K562 (cell line): ENCODE measurements around the gene LPCAT2. TPM values are rescaled to one million over a fixed set of nuclear protein-coding genes. Genes with fewer than 3 reads are reported as not detected.

Experiments
- ATAC-seq: fragments of 200-7000 bp; cut with Tn5 transposase; 3 replicates; pipeline ENCODE4 v1.9.1; 2020; ENCODE audit warnings: moderate library complexity
- BruUV-seq: library from RNA; stranded (reverse); fragments of 400-500 nt; replicated peaks from 2 replicates; lab custom pipeline; 2021; lab: Mats Ljungman, UMichigan
- CTCF ChIA-PET: fragments of 300-600 bp; formaldehyde crosslinking; extraction: SDS; loops from one replicate; lab custom pipeline; 2021; ENCODE audit warnings: low intra/inter-chr PET ratio; lab: Yijun Ruan, JAX
- POLR2A ChIA-PET: fragments of 300-600, 350-650 bp; sonication (Branson Sonifier 250); formaldehyde crosslinking; extraction: SDS; loops from one replicate; lab custom pipeline; 2021; ENCODE audit warnings: antibody characterized with exemption, inconsistent platforms; lab: Yijun Ruan, JAX
- DNase-seq, 4 experiments: peaks; one replicate each; pipeline versions ENCODE4 v3.0.0 to v3.0.0-alpha.2; 2011 to 2018; ENCODE audit warnings: low spot score in 3 of 4, mixed read lengths in 3 of 4; ENCODE audit errors: extremely low read depth in 1 of 4
- FAIRE-seq: peaks from 2 replicates; lab custom pipeline; 2011; peaks lifted over from hg19 to GRCh38; lab: Jason Lieb, UNC
- H2AFZ ChIP-seq: 2 replicates; pipeline ENCODE4 v1.6.0; 2011; ENCODE audit warnings: low read depth, low read length, control low read depth, inconsistent platforms
- H3K27ac ChIP-seq: fragments of 200-600 bp; 3 replicates; pipeline ENCODE4 v1.8.0; 2011; ENCODE audit warnings: low read depth, mild to moderate bottlenecking, control low read depth, inconsistent platforms, low read length, moderate library complexity, mixed read lengths; ENCODE audit errors: extremely low read depth
- H3K27me3 ChIP-seq, 2 experiments: fragments of 300-600 bp in 1 of 2; 2 replicates in 1 of 2; 3 replicates in 1 of 2; pipeline versions ENCODE4 v1.6.0 to v1.8.0; 2011; ENCODE audit warnings: inconsistent platforms in 2 of 2, low read length in 2 of 2, mild to moderate bottlenecking in 1 of 2, mixed read lengths in 1 of 2, moderate library complexity in 1 of 2; ENCODE audit not compliant: control insufficient read depth in 2 of 2, insufficient read depth in 2 of 2
- H3K36me3 ChIP-seq: fragments of 300-600 bp; 3 replicates; pipeline ENCODE4 v1.8.0; 2011; ENCODE audit warnings: mild to moderate bottlenecking, low read length, inconsistent platforms; ENCODE audit not compliant: control insufficient read depth, insufficient read depth
- H3K4me1 ChIP-seq, 2 experiments: fragments of 200-600 bp in 1 of 2; replicated peaks in 1 of 2; 2 replicates in 1 of 2; 3 replicates in 1 of 2; pipeline versions ENCODE4 v1.5.1 to v1.8.0; 2011; ENCODE audit warnings: inconsistent platforms in 2 of 2, low read length in 2 of 2, mild to moderate bottlenecking in 1 of 2, mixed read lengths in 1 of 2, moderate library complexity in 1 of 2; ENCODE audit not compliant: control insufficient read depth in 2 of 2, insufficient read depth in 2 of 2
- H3K4me2 ChIP-seq: 2 replicates; pipeline ENCODE4 v1.6.1; 2011; ENCODE audit warnings: low read length, control low read depth, inconsistent platforms, mixed read lengths; ENCODE audit not compliant: insufficient read depth
- H3K4me3 ChIP-seq: fragments of 200-600 bp; sonication (generic), shearing (Covaris generic); 2 replicates; pipeline ENCODE4 v1.5.1; 2016; ENCODE audit warnings: control low read depth, inconsistent platforms
- H3K79me2 ChIP-seq: fragments of 200-600 bp; 3 replicates; pipeline ENCODE4 v1.8.0; 2011; ENCODE audit warnings: low read length, inconsistent platforms; ENCODE audit not compliant: control insufficient read depth, insufficient read depth
- H3K9ac ChIP-seq, 2 experiments: 2 replicates each; pipeline versions ENCODE4 v1.6.0 to v1.6.1; 2011; ENCODE audit warnings: low read depth in 2 of 2, low read length in 2 of 2, control low read depth in 1 of 2, inconsistent platforms in 1 of 2, mild to moderate bottlenecking in 1 of 2, mixed read lengths in 1 of 2; ENCODE audit not compliant: insufficient read depth in 1 of 2
- H3K9me1 ChIP-seq: one replicate; pipeline ENCODE4 v1.6.0; 2011; ENCODE audit warnings: inconsistent platforms, mild to moderate bottlenecking, low read length, moderate library complexity; ENCODE audit not compliant: control insufficient read depth, insufficient read depth
- H3K9me3 ChIP-seq: replicated peaks from 2 replicates; pipeline ENCODE4 v1.5.1; 2011; ENCODE audit warnings: low read depth, low read length, inconsistent platforms; ENCODE audit not compliant: control insufficient read depth, insufficient read depth
- H4K20me1 ChIP-seq: replicated peaks from 2 replicates; pipeline ENCODE4 v1.6.1; 2011; ENCODE audit warnings: low read length, inconsistent platforms, mixed read lengths; ENCODE audit not compliant: control insufficient read depth, insufficient read depth
- CREM ChIP-seq: IDR thresholded peaks from 2 replicates; pipeline ENCODE4 v1.6.1; 2014; ENCODE audit warnings: antibody characterized with exemption, low read depth
- FOXP1 ChIP-seq: sonication (generic); formaldehyde crosslinking; IDR thresholded peaks from 2 replicates; pipeline ENCODE4 v1.8.0; 2022; ENCODE audit warnings: mild to moderate bottlenecking, missing genetic modification reagents
- HOXB6 ChIP-seq: fragments of 250-450 bp; sonication (Bioruptor Pico); IDR thresholded peaks from 2 replicates; pipeline ENCODE4 v1.5.1; 2022; ENCODE audit warnings: mild to moderate bottlenecking, borderline replicate concordance
- IFI16 ChIP-seq: fragments of 250-450 bp; sonication (Bioruptor Pico); IDR thresholded peaks from 2 replicates; pipeline ENCODE4 v2.1.2; 2022; ENCODE audit warnings: mild to moderate bottlenecking, inconsistent platforms
- MYBL2 ChIP-seq, 2 experiments: fragments of 450-650 bp in 1 of 2; sonication (generic) in 1 of 2; formaldehyde crosslinking in 1 of 2; IDR thresholded peaks; 2 replicates each; pipeline versions ENCODE4 v1.6.1 to v1.8.1; 2017 to 2022; ENCODE audit warnings: borderline replicate concordance in 1 of 2, inconsistent platforms in 1 of 2, low read depth in 1 of 2, mild to moderate bottlenecking in 1 of 2, missing genetic modification reagents in 1 of 2, moderate library complexity in 1 of 2
- NFRKB ChIP-seq: fragments of 450-650 bp; IDR thresholded peaks from 2 replicates; pipeline ENCODE4 v1.6.1; 2016; ENCODE audit warnings: low read depth
- NR3C1 ChIP-seq: sonication (generic); formaldehyde crosslinking; IDR thresholded peaks from 2 replicates; pipeline ENCODE4 v1.8.1; 2022; ENCODE audit warnings: missing genetic modification reagents
- STAT5B ChIP-seq: fragments of 250-450 bp; sonication (Bioruptor Pico); IDR thresholded peaks from 2 replicates; pipeline ENCODE4 v1.8.0; 2021; ENCODE audit warnings: mild to moderate bottlenecking, inconsistent platforms
- ZNF224 ChIP-seq: sonication (generic); formaldehyde crosslinking; IDR thresholded peaks from 2 replicates; pipeline ENCODE4 v1.8.0; 2022; ENCODE audit warnings: mild to moderate bottlenecking, missing genetic modification reagents
- ZNF324 ChIP-seq: fragments of 250-450 bp; sonication (Bioruptor Pico); IDR thresholded peaks from 2 replicates; pipeline ENCODE4 v1.4.0; 2020; ENCODE audit warnings: mild to moderate bottlenecking
- ZNF347 ChIP-seq: fragments of 450-650 bp; formaldehyde crosslinking; IDR thresholded peaks from 2 replicates; pipeline ENCODE4 v1.4.0; 2020; ENCODE audit warnings: low read depth, mild to moderate bottlenecking, moderate library complexity
- in situ Hi-C: fragments of 300-500 bp; cut with MboI; formaldehyde crosslinking; loops from 4 replicates; pipeline ENCODE4 v1.15.0; 2018; ENCODE audit warnings: inconsistent platforms, mixed read lengths
- intact Hi-C: fragments of 100-400 bp; cut with micrococcal nuclease; formaldehyde crosslinking; loops from 2 replicates; pipeline ENCODE4 v1.14.2; 2022
- polyA plus RNA-seq, 8 experiments: library from polyadenylated mRNA; depleted of rRNA in 4 of 8; stranded (reverse) in 5 of 8; unstranded in 3 of 8; fragments of >200 nt; fragmentation: Nextera tagmentation in 2 of 8; fragmentation: Illumina TruSeq in 1 of 8; extraction: Ambion mirVana in 2 of 8; extraction: Trizol in 1 of 8; gene quantifications; 2 replicates each; pipeline versions ENCODE4 v1.2.1 to v1.2.3, GENCODE V29; 2011 to 2014; ENCODE audit warnings: inconsistent platforms in 1 of 8, missing spikeins in 1 of 8
- total RNA-seq, 7 experiments: library from RNA; depleted of rRNA in 6 of 7; stranded (reverse); fragments of >200 nt in 6 of 7; fragmentation: Illumina TruSeq in 2 of 7; extraction: Trizol in 2 of 7; gene quantifications; 2 replicates each; pipeline versions ENCODE4 v1.2.1 to v1.2.3, GENCODE V29; 2011 to 2021; ENCODE audit warnings: low replicate concordance in 1 of 7
- TF ChIP-seq, protein P1 (sequence below): fragments of 450-650 bp; formaldehyde crosslinking; IDR thresholded peaks from 2 replicates; pipeline ENCODE4 v1.4.0; 2020; ENCODE audit warnings: mild to moderate bottlenecking, moderate library complexity

Gene LPCAT2
- total and polyA plus RNA-seq, 9 of the 15 experiments (the other 6 are each of a cell fraction or from before 2014, with no cell fraction given) = 2.9 to 15.0 (median 7.3) TPM

DNA sequence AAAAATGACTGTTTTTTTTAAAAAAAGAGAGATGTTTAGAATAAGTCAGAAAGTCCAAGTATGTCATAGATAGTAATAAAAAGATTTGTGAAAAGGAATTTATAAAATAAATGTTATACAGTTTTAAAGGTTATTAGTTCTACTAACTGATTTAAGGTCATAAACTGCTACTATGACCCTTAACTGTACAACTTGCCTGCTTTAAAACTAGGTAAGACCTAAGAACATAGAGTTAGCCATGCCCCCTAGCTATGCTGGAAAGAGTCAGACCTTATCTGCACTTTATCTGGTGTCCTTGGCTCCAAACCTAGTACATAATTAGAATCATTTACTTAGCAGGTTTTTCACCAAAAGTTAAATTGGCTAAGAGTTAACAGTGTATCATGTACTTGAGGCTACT, 123.4 kb downstream of the LPCAT2 start:
- Histone ChIP-seq H3K27me3 (peaks cover 0 to 3% of the 10 kb centered on the region in 2 experiments; a peak in 2 of 5 replicates), H3K9me3 (no peaks in the 10 kb centered on the region), H3K27ac (no peak overlapping the region), H3K4me2 (no peak overlapping the region), H3K9ac (no peak overlapping the region), H3K9me1 (no peaks in the 10 kb centered on the region), H3K79me2 (no peaks in the 10 kb centered on the region), H4K20me1 (no peaks in the 10 kb centered on the region), H3K4me1 (no peaks in the 10 kb centered on the region), H3K36me3 (no peaks in the 10 kb centered on the region), H2AFZ (no peak overlapping the region), H3K4me3 (no peak overlapping the region)
- in situ Hi-C loops (no loop called here), intact Hi-C loops (no loop called here)
- no TSS peak for BruUV-seq
- no peak for DNase-seq
- ChIA-PET POLR2A (no interaction called here), CTCF (no interaction called here)
- FAIRE-seq = no peak
- no peak for ATAC-seq
- no peak for TF ChIP-seq CREM

DNA sequence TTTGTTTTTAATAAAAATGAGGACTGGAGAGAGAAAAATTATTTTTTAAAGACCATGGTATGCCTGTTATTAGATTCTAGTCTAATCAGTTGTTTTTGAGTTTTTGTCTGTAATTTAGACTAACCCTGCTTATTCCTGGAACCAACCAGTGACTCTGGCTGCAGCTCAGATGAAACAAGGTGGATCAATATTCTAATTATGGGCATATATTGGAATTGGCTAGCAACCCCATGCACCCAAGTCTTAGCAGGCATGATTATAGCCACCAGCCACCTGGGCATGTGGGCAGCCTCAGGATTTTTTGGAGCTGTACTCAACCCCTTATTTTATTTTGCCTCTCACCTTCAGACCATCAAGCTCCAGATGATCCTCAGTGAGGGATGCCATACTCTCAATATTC, 125.3 kb downstream of the LPCAT2 start:
- Histone ChIP-seq H3K36me3 (no peaks in the 10 kb centered on the region), H3K4me2 (no peak overlapping the region), H3K4me3 (no peak overlapping the region), H3K79me2 (no peaks in the 10 kb centered on the region), H3K27me3 (peaks cover 2 to 7% of the 10 kb centered on the region in 2 experiments; a peak in 3 of 5 replicates), H3K27ac (no peak overlapping the region), H3K9me3 (no peaks in the 10 kb centered on the region), H3K9ac (no peak overlapping the region), H3K4me1 (no peaks in the 10 kb centered on the region), H3K9me1 (no peaks in the 10 kb centered on the region), H2AFZ (no peak overlapping the region), H4K20me1 (no peaks in the 10 kb centered on the region)
- in situ Hi-C loops = no loop called here
- DNase-seq (no peak), ATAC-seq (no peak), FAIRE-seq (no peak)
- TF ChIP-seq MYBL2 (IDR thresholded peaks at IDR 0.05; ENCODE audit: low read depth) (no peak), MYBL2 (CRISPR knock-in tag; IDR thresholded peaks at IDR 0.05; ENCODE audit: borderline replicate concordance) (no peak), NFRKB (no peak), NR3C1 (CRISPR knock-in tag) (no peak), STAT5B (CRISPR knock-in tag) (no peak), FOXP1 (no peak), ZNF324 (CRISPR knock-in tag) (no peak), ZNF224 (CRISPR knock-in tag) (no peak), HOXB6 (CRISPR knock-in tag) (no peak), ZNF347 (CRISPR knock-in tag) (no peak), IFI16 (CRISPR knock-in tag) (no peak)
- TF ChIP-seq, protein P1, sequence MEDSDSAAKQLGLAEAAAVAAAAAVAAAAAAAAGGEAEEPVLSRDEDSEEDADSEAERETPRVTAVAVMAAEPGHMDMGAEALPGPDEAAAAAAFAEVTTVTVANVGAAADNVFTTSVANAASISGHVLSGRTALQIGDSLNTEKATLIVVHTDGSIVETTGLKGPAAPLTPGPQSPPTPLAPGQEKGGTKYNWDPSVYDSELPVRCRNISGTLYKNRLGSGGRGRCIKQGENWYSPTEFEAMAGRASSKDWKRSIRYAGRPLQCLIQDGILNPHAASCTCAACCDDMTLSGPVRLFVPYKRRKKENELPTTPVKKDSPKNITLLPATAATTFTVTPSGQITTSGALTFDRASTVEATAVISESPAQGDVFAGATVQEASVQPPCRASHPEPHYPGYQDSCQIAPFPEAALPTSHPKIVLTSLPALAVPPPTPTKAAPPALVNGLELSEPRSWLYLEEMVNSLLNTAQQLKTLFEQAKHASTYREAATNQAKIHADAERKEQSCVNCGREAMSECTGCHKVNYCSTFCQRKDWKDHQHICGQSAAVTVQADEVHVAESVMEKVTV (CRISPR knock-in tag) = no peak
- no TSS peak for BruUV-seq
- intact Hi-C loops = no loop called here
- CTCF ChIA-PET = no interaction called here
- POLR2A ChIA-PET = no interaction called here
